ENCODE data around the gene SUMF1. TPM values are rescaled to one million over a fixed set of nuclear protein-coding genes. Genes with fewer than 3 reads are reported as not detected.

Gene SUMF1
- total RNA-seq, 1 donor from 2014 or later, result 17.5 TPM

DNA sequence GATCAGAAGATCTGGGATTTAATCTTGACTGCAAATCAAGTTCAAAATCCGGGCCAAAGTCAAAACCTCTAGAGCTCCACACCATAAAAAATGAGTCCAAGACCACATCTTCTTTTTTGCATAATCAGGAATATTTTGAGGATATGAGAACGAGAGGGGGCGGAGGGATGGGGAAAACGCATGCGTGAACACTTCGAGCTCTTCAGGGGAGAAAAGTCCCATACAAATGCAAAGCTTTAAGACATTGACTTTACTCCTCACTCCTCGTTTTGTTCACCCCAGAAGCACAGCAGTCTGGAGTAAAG lies 68.2 kb downstream of the SUMF1 start:
- Mint-ChIP-seq H3K4me1 (ENCODE audit: unreplicated experiment) (peaks cover 10% of the 10 kb centered on the region), H3K4me3 (ENCODE audit: unreplicated experiment) (no peak overlapping the region), H3K9me3 (ENCODE audit: unreplicated experiment) (no peaks in the 10 kb centered on the region), H3K36me3 (ENCODE audit: low read depth, unreplicated experiment) (peaks cover 4% of the 10 kb centered on the region), H3K27ac (ENCODE audit: unreplicated experiment) (no peak overlapping the region), H3K27me3 (ENCODE audit: unreplicated experiment) (peaks cover 6% of the 10 kb centered on the region)
- TF ChIP-seq, protein P1, sequence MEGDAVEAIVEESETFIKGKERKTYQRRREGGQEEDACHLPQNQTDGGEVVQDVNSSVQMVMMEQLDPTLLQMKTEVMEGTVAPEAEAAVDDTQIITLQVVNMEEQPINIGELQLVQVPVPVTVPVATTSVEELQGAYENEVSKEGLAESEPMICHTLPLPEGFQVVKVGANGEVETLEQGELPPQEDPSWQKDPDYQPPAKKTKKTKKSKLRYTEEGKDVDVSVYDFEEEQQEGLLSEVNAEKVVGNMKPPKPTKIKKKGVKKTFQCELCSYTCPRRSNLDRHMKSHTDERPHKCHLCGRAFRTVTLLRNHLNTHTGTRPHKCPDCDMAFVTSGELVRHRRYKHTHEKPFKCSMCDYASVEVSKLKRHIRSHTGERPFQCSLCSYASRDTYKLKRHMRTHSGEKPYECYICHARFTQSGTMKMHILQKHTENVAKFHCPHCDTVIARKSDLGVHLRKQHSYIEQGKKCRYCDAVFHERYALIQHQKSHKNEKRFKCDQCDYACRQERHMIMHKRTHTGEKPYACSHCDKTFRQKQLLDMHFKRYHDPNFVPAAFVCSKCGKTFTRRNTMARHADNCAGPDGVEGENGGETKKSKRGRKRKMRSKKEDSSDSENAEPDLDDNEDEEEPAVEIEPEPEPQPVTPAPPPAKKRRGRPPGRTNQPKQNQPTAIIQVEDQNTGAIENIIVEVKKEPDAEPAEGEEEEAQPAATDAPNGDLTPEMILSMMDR (IDR thresholded peaks at IDR 0.05; ENCODE audit: unreplicated experiment), result no peak
- no peak for DNase-seq (ENCODE audit: low spot score)

DNA sequence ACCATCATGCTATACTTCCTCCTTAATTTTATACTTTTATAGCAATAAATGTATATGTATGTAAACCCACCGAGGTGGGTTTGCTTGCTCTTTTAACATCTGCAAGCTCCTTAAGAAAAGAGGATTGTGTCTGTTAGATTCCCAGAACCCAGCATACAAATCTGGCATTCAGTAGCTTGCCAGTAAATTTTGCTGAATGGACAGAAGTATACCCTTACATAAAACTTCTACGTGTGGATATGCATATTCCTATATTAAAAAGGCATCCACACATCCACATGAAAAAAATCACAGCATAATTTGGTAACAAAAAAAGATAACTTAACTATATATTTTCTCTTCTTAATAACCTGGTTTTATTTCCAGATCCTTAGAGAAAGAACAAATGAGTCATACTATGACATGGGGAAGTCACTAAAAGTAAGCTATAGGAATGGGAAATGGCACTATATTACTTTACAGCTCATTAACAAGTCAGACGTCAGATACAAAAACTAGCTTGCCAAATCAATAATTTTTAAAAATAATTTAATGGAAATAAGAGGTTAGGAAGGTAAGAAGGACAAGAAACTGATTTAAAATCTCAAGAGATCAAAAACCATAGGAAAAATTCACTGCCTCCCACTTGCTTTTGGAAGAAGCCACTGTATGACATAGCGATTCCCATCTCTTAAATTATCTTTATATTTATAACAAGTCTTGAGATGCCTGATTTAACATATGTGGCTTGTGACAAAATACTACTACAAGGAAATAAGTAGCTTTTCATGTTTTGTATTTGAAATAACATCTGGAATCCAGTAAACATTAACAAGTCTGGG lies 68.7 kb downstream of the SUMF1 start:
- H3K9me3 Mint-ChIP-seq (ENCODE audit: unreplicated experiment), result no peaks in the 10 kb centered on the region
- peaks cover 6% of the 10 kb centered on the region for H3K27me3 Mint-ChIP-seq (ENCODE audit: unreplicated experiment)
- no peak overlapping the region for H3K27ac Mint-ChIP-seq (ENCODE audit: unreplicated experiment)
- peaks cover 10% of the 10 kb centered on the region for H3K4me1 Mint-ChIP-seq (ENCODE audit: unreplicated experiment)
- TF ChIP-seq, protein P1 (IDR thresholded peaks at IDR 0.05; ENCODE audit: unreplicated experiment), result no peak
- no peak for DNase-seq (ENCODE audit: low spot score)
- H3K36me3 Mint-ChIP-seq (ENCODE audit: low read depth, unreplicated experiment), result peaks cover 4% of the 10 kb centered on the region
- H3K4me3 Mint-ChIP-seq (ENCODE audit: unreplicated experiment), result no peak overlapping the region

DNA sequence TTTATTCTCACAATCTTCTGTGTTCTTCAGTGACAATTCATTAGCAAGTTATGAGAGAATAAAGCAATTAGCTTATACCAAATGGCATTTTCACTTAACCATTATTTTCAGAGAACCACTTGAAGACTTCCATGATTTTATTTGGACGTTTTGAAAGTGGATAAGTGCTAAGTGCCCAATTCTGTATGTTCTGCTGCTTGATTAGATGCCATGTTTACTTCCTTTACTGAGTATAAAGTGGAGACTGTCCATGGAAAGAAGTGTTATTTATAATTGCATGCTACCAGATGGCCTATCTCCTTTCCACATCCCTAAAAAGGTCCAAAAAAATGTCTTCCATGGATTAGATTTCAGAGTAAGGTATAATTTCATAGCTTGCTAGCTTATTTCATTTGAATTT lies 69.6 kb downstream of the SUMF1 start:
- no peak for DNase-seq (ENCODE audit: low spot score)
- Mint-ChIP-seq H3K27me3 (ENCODE audit: unreplicated experiment) (peaks cover 6% of the 10 kb centered on the region), H3K4me3 (ENCODE audit: unreplicated experiment) (no peak overlapping the region), H3K9me3 (ENCODE audit: unreplicated experiment) (no peaks in the 10 kb centered on the region), H3K4me1 (ENCODE audit: unreplicated experiment) (peaks cover 10% of the 10 kb centered on the region), H3K27ac (ENCODE audit: unreplicated experiment) (no peak overlapping the region), H3K36me3 (ENCODE audit: low read depth, unreplicated experiment) (peaks cover 4% of the 10 kb centered on the region)
- TF ChIP-seq, protein P1 (IDR thresholded peaks at IDR 0.05; ENCODE audit: unreplicated experiment), result no peak

DNA sequence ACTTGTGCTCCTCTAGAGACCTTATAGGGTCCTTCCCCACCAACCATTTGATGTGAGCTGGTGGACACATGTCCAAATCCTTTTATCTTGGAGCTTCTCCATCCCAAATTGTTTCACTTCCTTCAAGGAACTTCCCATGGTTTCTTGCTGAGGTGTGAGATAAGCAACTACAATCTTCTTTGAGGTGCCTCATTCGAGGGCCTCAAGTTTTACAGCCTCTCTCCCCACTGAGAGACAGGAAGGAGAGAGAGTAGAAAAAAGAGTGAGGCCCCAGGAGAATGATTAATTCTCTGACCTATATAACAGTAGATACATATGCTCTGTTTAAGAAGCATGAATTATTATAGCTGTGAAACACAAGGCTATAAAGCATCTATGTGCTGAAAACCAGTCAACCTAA lies 70.5 kb downstream of the SUMF1 start:
- Mint-ChIP-seq H3K36me3 (ENCODE audit: low read depth, unreplicated experiment) (peaks cover 2% of the 10 kb centered on the region), H3K27me3 (ENCODE audit: unreplicated experiment) (peaks cover 6% of the 10 kb centered on the region), H3K4me3 (ENCODE audit: unreplicated experiment) (no peak overlapping the region), H3K9me3 (ENCODE audit: unreplicated experiment) (no peaks in the 10 kb centered on the region), H3K4me1 (ENCODE audit: unreplicated experiment) (peaks cover 10% of the 10 kb centered on the region), H3K27ac (ENCODE audit: unreplicated experiment) (no peak overlapping the region)
- no peak for DNase-seq (ENCODE audit: low spot score)
- TF ChIP-seq, protein P1 (IDR thresholded peaks at IDR 0.05; ENCODE audit: unreplicated experiment), result no peak

DNA sequence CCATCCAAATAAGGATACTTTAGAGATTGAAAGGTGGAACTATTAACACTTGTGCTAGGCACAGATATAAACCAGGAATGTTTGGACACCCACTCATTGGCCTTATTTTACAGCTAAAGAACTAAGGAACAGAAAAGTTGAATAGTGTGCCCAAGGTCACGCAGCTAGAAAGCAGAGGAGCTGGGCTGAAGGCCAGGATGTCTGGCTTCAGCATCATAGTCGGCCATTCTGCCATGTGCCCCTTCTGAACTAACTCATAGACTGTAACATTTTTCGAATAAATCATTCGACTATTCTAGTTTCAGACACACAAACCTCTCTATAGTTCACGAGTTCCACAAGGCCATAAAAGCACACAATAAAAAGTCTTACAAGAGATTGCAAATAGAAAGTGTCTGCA lies 71.1 kb downstream of the SUMF1 start:
- DNase-seq (ENCODE audit: low spot score), result no peak
- Mint-ChIP-seq H3K27ac (ENCODE audit: unreplicated experiment) (no peak overlapping the region), H3K4me3 (ENCODE audit: unreplicated experiment) (no peak overlapping the region), H3K9me3 (ENCODE audit: unreplicated experiment) (peaks cover under 1% of the 10 kb centered on the region), H3K36me3 (ENCODE audit: low read depth, unreplicated experiment) (peaks cover 2% of the 10 kb centered on the region), H3K4me1 (ENCODE audit: unreplicated experiment) (peaks cover 10% of the 10 kb centered on the region), H3K27me3 (ENCODE audit: unreplicated experiment) (peaks cover 6% of the 10 kb centered on the region)
- TF ChIP-seq, protein P1 (IDR thresholded peaks at IDR 0.05; ENCODE audit: unreplicated experiment), result no peak

All from endothelial cell (in vitro differentiated cells).